Left lung (tissue), 10 donors: Measurements from ENCODE around the gene ZFP42. TPM values are rescaled to one million over a fixed set of nuclear protein-coding genes. Genes with fewer than 3 reads are reported as not detected.

Experiments
- ATAC-seq: fragments of 200-7000 bp; cut with Tn5 transposase; one replicate; pipeline ENCODE4 v1.9.1; 2020; ENCODE audit warnings: moderate library complexity
- DNase-seq, 4 donors: peaks; one replicate each; pipeline ENCODE4 v3.0.0-alpha.2; 2013 to 2020
- H3K27ac ChIP-seq, 2 donors: fragments of 200-600 bp; sonication (generic) in 1 of 2; one replicate each; pipeline versions ENCODE4 v1.5.0 to v1.8.0; 2020 to 2021
- H3K27me3 ChIP-seq, 2 donors: fragments of 200-600 bp; sonication (generic) in 1 of 2; one replicate each; pipeline versions ENCODE4 v1.5.0 to v1.8.0; 2020 to 2021
- H3K36me3 ChIP-seq, 2 donors: fragments of 200-600 bp; sonication (generic) in 1 of 2; one replicate each; pipeline versions ENCODE4 v1.5.0 to v1.8.0; 2020 to 2021
- H3K4me1 ChIP-seq, 2 donors: fragments of 200-600 bp; one replicate each; pipeline ENCODE4 v1.8.0; 2021
- H3K4me3 ChIP-seq, 2 donors: fragments of 200-600 bp; sonication (generic) in 1 of 2; one replicate each; pipeline versions ENCODE4 v1.5.0 to v1.8.0; 2020 to 2021; ENCODE audit warnings: mild to moderate bottlenecking in 1 of 2
- H3K9me3 ChIP-seq, 2 donors: fragments of 200-600 bp; sonication (generic) in 1 of 2; one replicate each; pipeline versions ENCODE4 v1.5.0 to v1.8.0; 2020 to 2021
- intact Hi-C, 2 donors: fragments of 100-400 bp; cut with DNase I; formaldehyde crosslinking; loops; one replicate each; pipeline versions ENCODE4 v1.11.2 to v1.14.2; 2022
- polyA plus RNA-seq, 6 donors: library from polyadenylated mRNA; unstranded; fragments of 120-200 nt; gene quantifications; one replicate each; pipeline ENCODE4 v1.2.1, GENCODE V29; 2013; ENCODE audit not compliant: insufficient read length in 6 of 6
- total RNA-seq, 2 donors: library from RNA; stranded (reverse); fragmentation: NEBNext Ultra II Directional; extraction: Animal tissue kit (Norgen Biotek cat#: 25700); gene quantifications; one replicate each; pipeline ENCODE4 v1.2.1, GENCODE V29; 2021
- TF ChIP-seq, protein P1 (sequence below), 2 donors: fragments of 200-600 bp; sonication (generic) in 1 of 2; IDR thresholded peaks; one replicate each; pipeline versions ENCODE4 v1.5.0 to v1.8.0; 2021; ENCODE audit warnings: antibody characterized with exemption in 2 of 2
- donor health status: DM: no; HTN: yes; CAD: no.
- donor health status: DM: no; HTN: no; CAD: no.

ZFP42 gene
- total and polyA plus RNA-seq, 8 donors = 0.96 to 13.2 (median 8.4) TPM; not detected in 1

DNA sequence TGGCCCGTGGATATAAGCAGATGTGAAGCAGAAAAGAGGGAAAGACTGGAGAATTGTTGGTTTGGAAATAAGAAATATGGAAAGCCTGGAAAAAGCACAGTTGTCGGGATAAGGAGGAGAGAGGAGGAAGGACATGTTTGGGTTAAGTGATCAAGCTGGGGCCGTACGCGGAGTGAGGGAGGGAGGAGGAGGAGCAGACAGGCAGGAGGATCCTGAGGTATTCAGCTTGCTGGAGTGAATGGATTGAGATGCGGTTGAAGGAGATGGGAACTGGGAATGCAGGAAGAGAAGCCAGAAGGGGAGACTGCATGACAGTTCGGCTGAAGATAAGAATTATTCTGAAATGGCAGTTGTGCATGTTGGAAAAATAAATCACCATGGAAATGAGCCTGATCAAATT, 21.2 kb downstream of the ZFP42 start:
- no peaks in the 10 kb centered on the region for H3K9me3 ChIP-seq
- ATAC-seq (no peak), DNase-seq (no peak)
- intact Hi-C loops = no loop called here
- H3K4me1 ChIP-seq = no peaks in the 10 kb centered on the region
- H3K36me3 ChIP-seq = no peaks in the 10 kb centered on the region
- H3K27me3 ChIP-seq = no peaks in the 10 kb centered on the region
- H3K27ac ChIP-seq = no peak overlapping the region
- TF ChIP-seq, protein P1, sequence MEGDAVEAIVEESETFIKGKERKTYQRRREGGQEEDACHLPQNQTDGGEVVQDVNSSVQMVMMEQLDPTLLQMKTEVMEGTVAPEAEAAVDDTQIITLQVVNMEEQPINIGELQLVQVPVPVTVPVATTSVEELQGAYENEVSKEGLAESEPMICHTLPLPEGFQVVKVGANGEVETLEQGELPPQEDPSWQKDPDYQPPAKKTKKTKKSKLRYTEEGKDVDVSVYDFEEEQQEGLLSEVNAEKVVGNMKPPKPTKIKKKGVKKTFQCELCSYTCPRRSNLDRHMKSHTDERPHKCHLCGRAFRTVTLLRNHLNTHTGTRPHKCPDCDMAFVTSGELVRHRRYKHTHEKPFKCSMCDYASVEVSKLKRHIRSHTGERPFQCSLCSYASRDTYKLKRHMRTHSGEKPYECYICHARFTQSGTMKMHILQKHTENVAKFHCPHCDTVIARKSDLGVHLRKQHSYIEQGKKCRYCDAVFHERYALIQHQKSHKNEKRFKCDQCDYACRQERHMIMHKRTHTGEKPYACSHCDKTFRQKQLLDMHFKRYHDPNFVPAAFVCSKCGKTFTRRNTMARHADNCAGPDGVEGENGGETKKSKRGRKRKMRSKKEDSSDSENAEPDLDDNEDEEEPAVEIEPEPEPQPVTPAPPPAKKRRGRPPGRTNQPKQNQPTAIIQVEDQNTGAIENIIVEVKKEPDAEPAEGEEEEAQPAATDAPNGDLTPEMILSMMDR (IDR thresholded peaks at IDR 0.05) = no peak
- H3K4me3 ChIP-seq = no peak overlapping the region

DNA sequence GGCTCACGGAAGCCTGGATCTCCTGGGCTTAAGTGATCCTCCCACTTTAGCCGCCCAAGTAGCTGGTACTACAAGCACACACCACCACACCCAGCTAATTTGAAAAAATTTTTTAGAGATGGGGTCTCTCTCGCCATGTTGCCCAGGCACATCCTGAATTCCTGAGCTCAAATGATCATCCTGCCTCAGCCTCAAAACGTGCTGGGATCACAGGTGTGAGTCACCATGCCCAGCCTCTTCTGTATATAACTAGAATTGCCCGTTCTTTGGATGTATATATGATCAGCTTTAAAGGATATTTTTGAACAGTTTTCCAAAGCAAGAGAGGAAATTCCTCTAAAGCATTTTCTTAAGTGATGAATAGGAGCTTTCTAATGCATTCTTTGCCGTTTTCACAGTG, 22.7 kb downstream of the ZFP42 start:
- H3K27me3 ChIP-seq = no peaks in the 10 kb centered on the region
- no peaks in the 10 kb centered on the region for H3K4me1 ChIP-seq
- no peaks in the 10 kb centered on the region for H3K36me3 ChIP-seq
- ATAC-seq = no peak
- intact Hi-C loops = no loop called here
- H3K27ac ChIP-seq = no peak overlapping the region
- H3K4me3 ChIP-seq = no peak overlapping the region
- no peaks in the 10 kb centered on the region for H3K9me3 ChIP-seq
- TF ChIP-seq, protein P1 (IDR thresholded peaks at IDR 0.05) = no peak
- no peak for DNase-seq

DNA sequence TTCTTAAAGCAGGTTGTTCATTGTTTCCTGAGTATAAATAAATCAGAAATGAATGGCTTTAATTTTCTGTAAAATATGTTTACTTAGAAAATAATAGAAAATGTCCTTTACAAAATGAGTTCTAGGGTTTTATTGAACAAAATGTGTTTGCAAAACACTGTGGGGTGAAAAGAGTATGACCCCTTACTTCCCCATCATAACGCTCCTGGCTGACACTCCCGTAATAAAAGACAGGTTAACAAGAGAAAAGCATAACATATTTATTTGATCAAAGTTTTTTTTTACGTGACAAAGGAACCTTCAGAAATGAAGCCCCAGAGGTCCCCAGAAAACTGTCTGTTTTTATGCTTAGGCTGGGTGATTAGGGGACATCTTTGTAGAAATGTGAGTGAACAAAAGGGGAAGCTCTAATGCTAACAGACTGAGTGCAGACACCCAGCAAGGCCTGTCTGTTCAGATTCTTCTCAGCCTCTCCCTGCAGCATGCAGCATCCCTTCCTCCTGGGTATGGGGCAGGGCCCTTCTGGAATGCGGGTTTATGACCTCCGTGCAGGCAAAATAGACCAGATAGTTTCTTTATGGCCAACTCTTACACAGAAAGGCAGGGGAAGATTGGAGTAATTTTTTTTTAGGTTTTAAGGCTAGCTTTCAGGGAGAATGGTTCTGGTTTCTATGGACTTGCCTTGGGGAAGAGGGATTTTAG, 26.1 kb downstream of the ZFP42 start:
- peak; percentile 63 for ATAC-seq

DNA sequence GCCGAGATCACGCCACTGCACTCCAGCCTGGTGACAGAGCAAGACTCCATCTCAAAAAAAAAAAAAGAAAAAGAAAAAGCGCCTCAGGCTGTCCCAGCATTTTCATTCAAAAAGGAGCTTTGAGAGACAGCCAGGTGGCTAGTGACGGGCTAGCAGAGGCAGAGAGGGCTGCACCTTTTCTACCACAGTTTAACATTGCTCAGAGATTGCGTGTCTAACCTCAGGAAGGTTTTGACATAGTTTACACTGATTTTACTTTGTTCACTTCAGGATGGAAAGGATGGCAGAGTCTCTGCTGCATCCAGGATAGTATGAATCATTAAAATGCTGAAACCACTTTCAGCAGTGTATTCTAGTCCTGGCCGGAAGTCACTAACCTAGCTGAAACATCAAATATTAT, 28.1 kb downstream of the ZFP42 start:
- Histone ChIP-seq H3K4me3 (no peak overlapping the region), H3K27me3 (no peaks in the 10 kb centered on the region), H3K27ac (no peak overlapping the region), H3K36me3 (no peaks in the 10 kb centered on the region), H3K4me1 (no peaks in the 10 kb centered on the region), H3K9me3 (no peaks in the 10 kb centered on the region)
- intact Hi-C loops = no loop called here
- no peak for DNase-seq
- ATAC-seq = no peak
- TF ChIP-seq, protein P1 (IDR thresholded peaks at IDR 0.05) = no peak

More for the DNA sequence above, 26.1 kb downstream of the ZFP42 start:
- H3K4me3 ChIP-seq = no peak overlapping the region
- no peak overlapping the region for H3K27ac ChIP-seq
- DNase-seq = no peak
- intact Hi-C loops = no loop called here
- H3K27me3 ChIP-seq = no peaks in the 10 kb centered on the region
- H3K4me1 ChIP-seq = no peaks in the 10 kb centered on the region
- H3K36me3 ChIP-seq = no peaks in the 10 kb centered on the region
- TF ChIP-seq, protein P1 (IDR thresholded peaks at IDR 0.05) = no peak
- no peaks in the 10 kb centered on the region for H3K9me3 ChIP-seq

DNA sequence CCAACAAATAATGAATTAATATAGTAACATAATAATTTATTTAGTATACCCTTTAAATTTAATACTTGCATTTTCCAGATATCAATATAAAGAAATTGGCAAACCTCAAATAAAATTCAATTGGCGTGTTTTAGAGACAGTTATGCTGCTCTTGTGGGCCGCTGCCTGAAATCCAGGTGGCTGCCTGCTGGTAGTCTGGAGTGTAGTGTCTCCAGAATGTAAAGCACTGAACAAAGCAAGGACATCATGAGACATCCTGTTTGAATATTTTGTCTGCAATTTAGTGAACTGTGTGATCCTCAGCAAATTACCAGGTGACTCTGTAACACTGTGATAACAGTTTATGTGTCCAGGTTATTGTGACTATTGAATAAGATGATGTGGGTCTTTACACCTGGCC, 29.9 kb downstream of the ZFP42 start:
- TF ChIP-seq, protein P1 (IDR thresholded peaks at IDR 0.05) = no peak
- H3K36me3 ChIP-seq = no peaks in the 10 kb centered on the region
- peaks cover 0 to 1% of the 10 kb centered on the region in 2 donors for H3K9me3 ChIP-seq
- no peak overlapping the region for H3K4me3 ChIP-seq
- ATAC-seq (no peak), DNase-seq (no peak)
- H3K27ac ChIP-seq = no peak overlapping the region
- H3K4me1 ChIP-seq = no peaks in the 10 kb centered on the region
- intact Hi-C loops = no loop called here
- no peaks in the 10 kb centered on the region for H3K27me3 ChIP-seq
